HepG2 (cell line): ENCODE data around the gene P2RX1. TPM values are rescaled to one million over a fixed set of nuclear protein-coding genes. Genes with fewer than 3 reads are reported as not detected.
A peak's percentile ranks its signal among the peaks of the same experiment; 100 is the strongest.

ENCODE experiments used
- ATAC-seq: fragments of 200-7000 bp; cut with Tn5 transposase; 3 replicates; pipeline ENCODE4 v1.9.1; 2020; ENCODE audit warnings: mild to moderate bottlenecking, moderate library complexity
- BruUV-seq: library from RNA; stranded (reverse); fragments of 400-500 nt; replicated peaks from 2 replicates; lab custom pipeline; 2021; lab: Mats Ljungman, UMichigan
- CTCF ChIA-PET: fragments of 300-600 bp; formaldehyde crosslinking; extraction: SDS; loops from one replicate; lab custom pipeline; 2021; ENCODE audit warnings: low total read pairs, inconsistent platforms, low intra/inter-chr PET ratio; lab: Yijun Ruan, JAX
- POLR2A ChIA-PET: fragments of 350-600 bp; sonication (Branson Sonifier 250); formaldehyde crosslinking; loops from one replicate; lab custom pipeline; 2020; ENCODE audit warnings: antibody characterized with exemption, inconsistent platforms; lab: Yijun Ruan, JAX
- DNase-seq: peaks from one replicate; pipeline ENCODE4 v3.0.0-alpha.2; 2015; ENCODE audit warnings: low spot score
- FAIRE-seq: peaks from 3 replicates; lab custom pipeline; 2011; peaks lifted over from hg19 to GRCh38; lab: Jason Lieb, UNC
- H2AFZ ChIP-seq: one replicate; pipeline ENCODE4 v1.6.1; 2011; ENCODE audit warnings: low read length, inconsistent platforms
- H3K27ac ChIP-seq: fragments of 300-600 bp; 3 replicates; pipeline ENCODE4 v1.8.0; 2011; ENCODE audit warnings: mixed run types, mild to moderate bottlenecking, mixed read lengths, low read length, inconsistent platforms; ENCODE audit not compliant: insufficient read depth; ENCODE audit errors: extremely low read length
- H3K27me3 ChIP-seq, 2 experiments: fragments of 200-600 bp in 1 of 2; 2 replicates in 1 of 2; 3 replicates in 1 of 2; pipeline versions ENCODE4 v1.6.0 to v1.8.0; 2011; ENCODE audit warnings: low read length in 2 of 2, mild to moderate bottlenecking in 2 of 2, moderate library complexity in 2 of 2, inconsistent platforms in 1 of 2; ENCODE audit not compliant: insufficient read depth in 2 of 2, control insufficient read depth in 1 of 2
- H3K36me3 ChIP-seq, 2 experiments: fragments of 200-600 bp in 1 of 2; replicated peaks in 1 of 2; 2 replicates in 1 of 2; 3 replicates in 1 of 2; pipeline versions ENCODE4 v1.5.1 to v1.8.0; 2011; ENCODE audit warnings: low read length in 2 of 2, inconsistent platforms in 1 of 2; ENCODE audit not compliant: insufficient read depth in 2 of 2, control insufficient read depth in 1 of 2
- H3K4me1 ChIP-seq: 2 replicates; pipeline ENCODE4 v1.5.1; 2012; ENCODE audit warnings: low read length, inconsistent platforms; ENCODE audit not compliant: insufficient read depth
- H3K4me2 ChIP-seq: 2 replicates; pipeline ENCODE4 v1.6.0; 2011; ENCODE audit warnings: low read depth, low read length, inconsistent platforms
- H3K4me3 ChIP-seq, 3 experiments: fragments of 200-600 bp in 1 of 3; sonication (generic), shearing (Covaris generic) in 1 of 3; replicated peaks in 1 of 3; 2 replicates each; pipeline ENCODE4 v1.5.1; 2011 to 2016; ENCODE audit warnings: low read length in 3 of 3, inconsistent platforms in 2 of 3, low read depth in 2 of 3, mild to moderate bottlenecking in 2 of 3, control low read depth in 1 of 3, mixed read lengths in 1 of 3; ENCODE audit not compliant: insufficient read depth in 1 of 3
- H3K79me2 ChIP-seq: one replicate; pipeline ENCODE4 v1.6.1; 2011; ENCODE audit warnings: low read length, inconsistent platforms; ENCODE audit not compliant: insufficient read depth
- H3K9ac ChIP-seq: 2 replicates; pipeline ENCODE4 v1.6.0; 2011; ENCODE audit warnings: mild to moderate bottlenecking, low read depth, low read length, inconsistent platforms; ENCODE audit not compliant: insufficient read depth
- H3K9me3 ChIP-seq: 2 replicates; pipeline ENCODE4 v1.5.1; 2012; ENCODE audit warnings: mild to moderate bottlenecking, low read length
- H4K20me1 ChIP-seq: 2 replicates; pipeline ENCODE4 v1.6.0; 2011; ENCODE audit warnings: inconsistent platforms, mild to moderate bottlenecking, low read length, moderate library complexity; ENCODE audit not compliant: insufficient read depth
- FOXA3 ChIP-seq: IDR thresholded peaks from 2 replicates; pipeline ENCODE4 v1.6.1; 2016; ENCODE audit warnings: missing genetic modification reagents, missing compliant biosample characterization
- FOXO1 ChIP-seq: sonication (generic); formaldehyde crosslinking; IDR thresholded peaks from 2 replicates; pipeline ENCODE4 v1.4.0; 2020; ENCODE audit warnings: missing genetic modification reagents
- GATAD1 ChIP-seq: IDR thresholded peaks from 2 replicates; pipeline ENCODE4 v1.6.1; 2016; ENCODE audit warnings: missing genetic modification reagents, missing compliant biosample characterization
- HINFP ChIP-seq: sonication (generic); formaldehyde crosslinking; IDR thresholded peaks from 2 replicates; pipeline ENCODE4 v1.4.0; 2020; ENCODE audit warnings: low read depth, mild to moderate bottlenecking, missing genetic modification reagents
- HNF4A ChIP-seq: sonication (generic); formaldehyde crosslinking; IDR thresholded peaks from 2 replicates; pipeline ENCODE4 v1.4.0; 2020; ENCODE audit warnings: missing genetic modification reagents
- HNRNPL ChIP-seq: fragments of 200-400 bp; formaldehyde crosslinking; IDR thresholded peaks from 2 replicates; pipeline ENCODE4 v1.6.1; 2017; ENCODE audit warnings: mild to moderate bottlenecking, low read depth, low read length
- MED1 ChIP-seq: sonication (generic); formaldehyde crosslinking; IDR thresholded peaks from 2 replicates; pipeline ENCODE4 v1.4.0; 2020; ENCODE audit warnings: missing genetic modification reagents
- MXI1 ChIP-seq: IDR thresholded peaks from 3 replicates; pipeline ENCODE4 v1.6.1; 2012; ENCODE audit warnings: low read depth, low read length, inconsistent platforms, borderline replicate concordance
- PAXIP1 ChIP-seq: sonication (generic); formaldehyde crosslinking; conservative IDR thresholded peaks from 2 replicates; pipeline ENCODE4 v1.4.0; 2020; ENCODE audit warnings: mild to moderate bottlenecking, missing genetic modification reagents, moderate library complexity
- PITX1 ChIP-seq: sonication (generic); formaldehyde crosslinking; IDR thresholded peaks from 2 replicates; pipeline ENCODE4 v1.5.1; 2020; ENCODE audit warnings: mild to moderate bottlenecking, missing genetic modification reagents
- SOX13 ChIP-seq, 3 experiments: fragments of 450-650 bp in 1 of 3; sonication (generic) in 1 of 3; formaldehyde crosslinking in 1 of 3; IDR thresholded peaks in 2 of 3; conservative IDR thresholded peaks in 1 of 3; 2 replicates each; pipeline versions ENCODE4 v1.5.0 to v1.6.1; 2016 to 2020; ENCODE audit warnings: antibody characterized with exemption in 1 of 3, mild to moderate bottlenecking in 1 of 3, missing compliant biosample characterization in 1 of 3, missing genetic modification reagents in 1 of 3, moderate library complexity in 1 of 3
- ZMYM3 ChIP-seq: sonication (generic); formaldehyde crosslinking; IDR thresholded peaks from 2 replicates; pipeline ENCODE4 v1.5.1; 2020; ENCODE audit warnings: mild to moderate bottlenecking, missing genetic modification reagents
- ZNF687 ChIP-seq: sonication (generic); formaldehyde crosslinking; IDR thresholded peaks from 2 replicates; pipeline ENCODE4 v1.5.1; 2020; ENCODE audit warnings: mild to moderate bottlenecking, missing genetic modification reagents, moderate library complexity
- ZNF746 ChIP-seq: sonication (generic); formaldehyde crosslinking; IDR thresholded peaks from 2 replicates; pipeline ENCODE4 v1.8.0; 2022; ENCODE audit warnings: mild to moderate bottlenecking, missing genetic modification reagents
- WGBS: methylation state at CpG from one replicate; pipeline ENCODE4 v1.1.6; 2017; ENCODE audit warnings: low lambda C conversion rate; 5-methylcytosine and 5-hydroxymethylcytosine counted together
- in situ Hi-C: cut with HindIII; loops from 2 replicates; pipeline ENCODE4 v1.10.0; 2017; ENCODE audit warnings: low pct_unique_long_range_greater_than_20kb; ENCODE audit not compliant: extremely low pct_ligation_motif_present
- intact Hi-C: fragments of 100-400 bp; cut with micrococcal nuclease; formaldehyde crosslinking; loops from one replicate; pipeline ENCODE4 v1.10.0; 2022; ENCODE audit not compliant: unreplicated experiment
- polyA plus RNA-seq, 8 experiments: library from polyadenylated mRNA; depleted of rRNA in 3 of 8; stranded (reverse) in 7 of 8; unstranded in 1 of 8; fragments of >200 nt; fragmentation: Illumina TruSeq in 4 of 8; extraction: Trizol in 4 of 8; gene quantifications; 2 replicates each; pipeline versions ENCODE4 v1.2.1 to v1.2.3, GENCODE V29; 2011 to 2016; ENCODE audit warnings: low read depth in 4 of 8, missing spikeins in 1 of 8, mixed read lengths in 1 of 8; ENCODE audit not compliant: insufficient read depth in 1 of 8
- total RNA-seq, 5 experiments: library from RNA; depleted of rRNA; stranded (reverse); fragments of >200 nt; fragmentation: Illumina TruSeq; extraction: Trizol; gene quantifications; 2 replicates each; pipeline ENCODE4 v1.2.3, GENCODE V29; 2016; ENCODE audit warnings: low read depth in 1 of 5

Gene P2RX1
- total and polyA plus RNA-seq, 2 of the 13 experiments (the other 11 are each of a cell fraction or from before 2014, with no cell fraction given), result 0.04 to 0.50 TPM

GRCh38 chr17:3926860-3927627 lies 10.8 kb upstream of the P2RX1 start:
- CTCF ChIA-PET, result no interaction called here
- peak; percentile 59 for ATAC-seq
- TF ChIP-seq FOXO1 (CRISPR knock-in tag) (peak; percentile 42; the same call in 1 of the 2 replicates), FOXA3 (CRISPR knock-in tag) (0 out of 2 replicates have a peak, but pooled peaks have one; percentile 17), HINFP (0 out of 2 replicates have a peak, but pooled peaks have one; percentile 23), GATAD1 (CRISPR knock-in tag) (no peak), ZNF687 (CRISPR knock-in tag) (peak; percentile 53), HNRNPL (0 out of 2 replicates have a peak, but pooled peaks have one; percentile 58), ZMYM3 (CRISPR knock-in tag) (peak; percentile 75), HNF4A (CRISPR knock-in tag) (peak; percentile 77), MED1 (no peak), SOX13 (IDR thresholded peaks at IDR 0.05) (no peak), SOX13 (CRISPR knock-in tag; conservative IDR thresholded peaks at IDR 0.05 in 1 of 2, IDR thresholded peaks at IDR 0.05 in 1 of 2) (0 out of 4 replicates have a peak, but pooled peaks of 1 of the 2 experiments have one; percentile 7), PAXIP1 (CRISPR knock-in tag) (peak; percentile 68), ZNF746 (peak; percentile 32; the same call in 1 of the 2 replicates), MXI1 (no peak), PITX1 (0 out of 2 replicates have a peak, but pooled peaks have one; percentile 39)

More at GRCh38 chr17:3926860-3927627, 10.8 kb upstream of the P2RX1 start:
- 10% methylated on average over 6 of the region's 16 CpGs for WGBS
- no peaks in the 10 kb centered on the region for H4K20me1 ChIP-seq
- H3K27ac ChIP-seq, result no peak overlapping the region
- in situ Hi-C loops (no loop called here), intact Hi-C loops (no loop called here)
- H3K27me3 ChIP-seq, result peaks cover 18 to 64% of the 10 kb centered on the region in 2 experiments
- no peaks in the 10 kb centered on the region for H3K36me3 ChIP-seq
- no peaks in the 10 kb centered on the region for H3K9me3 ChIP-seq
- H2AFZ ChIP-seq, result no peak overlapping the region
- peak; percentile 23 for DNase-seq
- no peaks in the 10 kb centered on the region for H3K79me2 ChIP-seq
- no peak for FAIRE-seq
- BruUV-seq, result no TSS peak
- peaks cover 31% of the 10 kb centered on the region for H3K4me1 ChIP-seq
- peak overlapping the region; percentile 49; the same call in 1 of the 2 replicates for H3K4me2 ChIP-seq
- H3K4me3 ChIP-seq, result peak overlapping the region in 1 of 3 experiments; percentile 19; a peak in 1 of 6 replicates
- POLR2A ChIA-PET, result no interaction called here
- no peak overlapping the region for H3K9ac ChIP-seq
